Activated B cell treated with CpG ODN at 0.5 μM for 24 hours (primary cell): ENCODE results near the gene EPB41L4A. TPM values are rescaled to one million over a fixed set of nuclear protein-coding genes. Genes with fewer than 3 reads are reported as not detected.

ENCODE experiments used
- ATAC-seq: fragments of 200-7000 bp; cut with Tn5 transposase; one replicate; pipeline ENCODE4 v1.10.0; 2021; ENCODE audit warnings: low read depth, mild to moderate bottlenecking, moderate library complexity
- CTCF ChIA-PET: fragments of 350-600 bp; sonication (Branson Sonifier 250); formaldehyde crosslinking; loops from one replicate; lab custom pipeline; 2021; ENCODE audit warnings: antibody characterized with exemption; lab: Charles Lee
- POLR2A ChIA-PET: fragments of 350-600 bp; sonication (Branson Sonifier 250); formaldehyde crosslinking; loops from one replicate; lab custom pipeline; 2021; ENCODE audit warnings: antibody characterized with exemption; lab: Charles Lee
- DNase-seq: peaks from one replicate; pipeline ENCODE4 v3.0.0; 2022
- H3K27ac Mint-ChIP-seq: one replicate; pipeline ENCODE4 v1.8.0; 2020; ENCODE audit warnings: mixed read lengths
- H3K27me3 Mint-ChIP-seq: one replicate; pipeline ENCODE4 v1.8.0; 2021; ENCODE audit warnings: mixed read lengths
- H3K36me3 Mint-ChIP-seq: one replicate; pipeline ENCODE4 v1.8.0; 2021; ENCODE audit warnings: low read depth, mixed read lengths
- H3K4me1 Mint-ChIP-seq: one replicate; pipeline ENCODE4 v1.8.0; 2021; ENCODE audit warnings: mixed read lengths
- H3K4me3 Mint-ChIP-seq: one replicate; pipeline ENCODE4 v1.8.0; 2020; ENCODE audit warnings: mild to moderate bottlenecking, mixed read lengths
- H3K9me3 Mint-ChIP-seq: one replicate; pipeline ENCODE4 v1.8.0; 2020; ENCODE audit warnings: mixed read lengths
- intact Hi-C: fragments of 100-400 bp; cut with micrococcal nuclease; formaldehyde crosslinking; loops from one replicate; pipeline ENCODE4 v1.15.1; 2024
- total RNA-seq: library from RNA; stranded (reverse); gene quantifications from 2 replicates; pipeline ENCODE4 v1.2.3, GENCODE V29; 2022
- TF ChIP-seq, protein P1 (sequence below): fragments of 200-600 bp; IDR thresholded peaks from one replicate; pipeline ENCODE4 v1.8.0; 2022; ENCODE audit warnings: antibody characterized with exemption, mild to moderate bottlenecking

EPB41L4A gene
- total RNA-seq, 1 donor from 2014 or later = 7.1 TPM

DNA sequence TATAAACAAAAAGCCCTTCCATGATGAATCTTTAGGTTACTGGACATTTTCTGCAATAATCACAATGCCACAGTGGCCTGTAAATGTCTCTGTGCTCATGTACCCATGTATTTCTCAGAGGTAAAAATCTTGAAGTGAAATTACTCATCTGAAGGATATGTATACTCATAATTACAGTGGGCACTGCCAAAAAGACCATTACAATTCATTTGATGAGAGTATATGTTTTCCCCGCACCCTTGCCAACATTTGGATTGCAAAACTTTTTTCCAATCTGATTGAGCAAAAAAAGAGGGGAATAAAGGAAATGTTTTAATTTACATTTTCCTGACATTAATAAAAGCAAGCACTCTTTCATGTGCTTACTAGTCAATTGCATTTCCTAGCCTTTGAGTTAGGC is 110.5 kb downstream of the EPB41L4A start:
- peaks cover 3% of the 10 kb centered on the region for H3K27me3 Mint-ChIP-seq
- intact Hi-C loops = no loop called here
- ChIA-PET POLR2A (no interaction called here), CTCF (no interaction called here)
- ATAC-seq (no peak), DNase-seq (no peak)
- no peak overlapping the region for H3K27ac Mint-ChIP-seq
- no peaks in the 10 kb centered on the region for H3K4me1 Mint-ChIP-seq
- no peaks in the 10 kb centered on the region for H3K9me3 Mint-ChIP-seq
- H3K4me3 Mint-ChIP-seq = no peak overlapping the region
- TF ChIP-seq, protein P1, sequence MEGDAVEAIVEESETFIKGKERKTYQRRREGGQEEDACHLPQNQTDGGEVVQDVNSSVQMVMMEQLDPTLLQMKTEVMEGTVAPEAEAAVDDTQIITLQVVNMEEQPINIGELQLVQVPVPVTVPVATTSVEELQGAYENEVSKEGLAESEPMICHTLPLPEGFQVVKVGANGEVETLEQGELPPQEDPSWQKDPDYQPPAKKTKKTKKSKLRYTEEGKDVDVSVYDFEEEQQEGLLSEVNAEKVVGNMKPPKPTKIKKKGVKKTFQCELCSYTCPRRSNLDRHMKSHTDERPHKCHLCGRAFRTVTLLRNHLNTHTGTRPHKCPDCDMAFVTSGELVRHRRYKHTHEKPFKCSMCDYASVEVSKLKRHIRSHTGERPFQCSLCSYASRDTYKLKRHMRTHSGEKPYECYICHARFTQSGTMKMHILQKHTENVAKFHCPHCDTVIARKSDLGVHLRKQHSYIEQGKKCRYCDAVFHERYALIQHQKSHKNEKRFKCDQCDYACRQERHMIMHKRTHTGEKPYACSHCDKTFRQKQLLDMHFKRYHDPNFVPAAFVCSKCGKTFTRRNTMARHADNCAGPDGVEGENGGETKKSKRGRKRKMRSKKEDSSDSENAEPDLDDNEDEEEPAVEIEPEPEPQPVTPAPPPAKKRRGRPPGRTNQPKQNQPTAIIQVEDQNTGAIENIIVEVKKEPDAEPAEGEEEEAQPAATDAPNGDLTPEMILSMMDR = no peak
- H3K36me3 Mint-ChIP-seq = no peaks in the 10 kb centered on the region

GRCh38 chr5:112306956-112307355 is 112.1 kb downstream of the EPB41L4A start:
- intact Hi-C loops = no loop called here
- no peak overlapping the region for H3K4me3 Mint-ChIP-seq
- no peaks in the 10 kb centered on the region for H3K9me3 Mint-ChIP-seq
- H3K27ac Mint-ChIP-seq = no peak overlapping the region
- POLR2A ChIA-PET = no interaction called here
- no peaks in the 10 kb centered on the region for H3K27me3 Mint-ChIP-seq
- no peak for DNase-seq
- CTCF ChIA-PET = no interaction called here
- TF ChIP-seq, protein P1 = no peak
- H3K4me1 Mint-ChIP-seq = no peaks in the 10 kb centered on the region
- ATAC-seq = no peak
- H3K36me3 Mint-ChIP-seq = no peaks in the 10 kb centered on the region

DNA sequence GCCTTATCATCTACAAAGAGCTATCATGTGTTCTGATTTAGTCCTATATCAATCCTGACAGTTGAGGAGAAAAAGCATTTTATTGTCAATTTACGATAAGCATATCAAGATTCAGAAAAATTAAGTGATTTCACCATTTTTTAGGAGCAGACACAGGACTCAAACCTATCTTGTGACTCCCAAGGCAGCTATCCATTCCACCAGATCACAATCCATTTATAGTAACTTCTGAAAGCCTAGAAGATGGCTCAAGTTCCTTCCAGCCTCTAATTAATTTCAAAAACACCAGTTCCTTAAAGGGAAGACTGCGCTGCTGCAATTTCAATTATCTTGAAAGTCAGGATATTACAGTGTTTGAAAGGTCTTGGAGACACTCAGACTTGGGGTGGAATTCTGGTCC is 114.3 kb downstream of the EPB41L4A start:
- POLR2A ChIA-PET = no interaction called here
- Mint-ChIP-seq H3K4me3 (no peak overlapping the region), H3K36me3 (peaks cover 1% of the 10 kb centered on the region), H3K4me1 (no peaks in the 10 kb centered on the region), H3K27me3 (no peaks in the 10 kb centered on the region), H3K9me3 (peaks cover 6% of the 10 kb centered on the region), H3K27ac (no peak overlapping the region)
- intact Hi-C loops = no loop called here
- CTCF ChIA-PET = no interaction called here
- DNase-seq (no peak), ATAC-seq (no peak)
- TF ChIP-seq, protein P1 = no peak

DNA sequence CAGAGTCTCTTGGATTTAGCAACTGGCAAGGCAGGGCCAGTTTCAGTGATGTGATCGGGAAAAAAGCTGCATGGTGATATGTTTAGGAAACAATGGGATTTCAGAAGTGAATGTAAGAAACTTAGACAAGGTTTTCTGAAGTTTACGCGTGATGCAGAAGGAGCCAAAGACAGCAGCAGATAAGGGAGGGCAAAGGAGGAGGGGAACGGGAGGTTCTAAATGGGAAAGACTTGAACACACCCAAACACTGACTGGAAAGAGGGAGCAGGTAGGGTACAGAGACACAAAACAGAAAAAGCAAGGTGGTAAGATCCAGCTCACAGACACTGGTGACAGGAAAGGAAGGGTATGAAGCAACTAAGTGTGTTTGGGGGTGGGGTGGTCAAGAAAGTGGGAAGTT is 115.4 kb downstream of the EPB41L4A start:
- CTCF ChIA-PET = no interaction called here
- Mint-ChIP-seq H3K9me3 (peaks cover 13% of the 10 kb centered on the region), H3K36me3 (peaks cover 3% of the 10 kb centered on the region), H3K27me3 (no peaks in the 10 kb centered on the region), H3K4me3 (no peak overlapping the region), H3K4me1 (no peaks in the 10 kb centered on the region), H3K27ac (no peak overlapping the region)
- no peak for DNase-seq
- POLR2A ChIA-PET = no interaction called here
- intact Hi-C loops = no loop called here
- TF ChIP-seq, protein P1 = no peak
- no peak for ATAC-seq

GRCh38 chr5:112294126-112294525 is 125.0 kb downstream of the EPB41L4A start:
- Mint-ChIP-seq H3K27me3 (no peaks in the 10 kb centered on the region), H3K27ac (no peak overlapping the region), H3K4me1 (no peaks in the 10 kb centered on the region), H3K9me3 (peaks cover 12% of the 10 kb centered on the region), H3K4me3 (no peak overlapping the region), H3K36me3 (no peaks in the 10 kb centered on the region)
- ATAC-seq (no peak), DNase-seq (no peak)
- ChIA-PET CTCF (no interaction called here), POLR2A (no interaction called here)
- TF ChIP-seq, protein P1 = no peak
- intact Hi-C loops = no loop called here
